MM.1S (cell line): ENCODE measurements around the gene MGAT4D.
"Not testable (repeated sequence)": the region's sequence is repeated elsewhere in the genome, so short reads cannot be mapped to it uniquely, and the experiment has no call there.

ENCODE experiments used
- DNase-seq: peaks from one replicate; pipeline ENCODE4 v3.0.0-alpha.2; 2015
- H2AFZ ChIP-seq: fragments of 300-600 bp; sonication (generic); 2 replicates; pipeline ENCODE4 v1.6.0; 2016; ENCODE audit warnings: antibody characterized with exemption, low read length
- H3F3A ChIP-seq: fragments of 300-600 bp; sonication (generic); 2 replicates; pipeline ENCODE4 v1.6.1; 2016; ENCODE audit warnings: mild to moderate bottlenecking, antibody characterized with exemption, low read length, moderate library complexity, mixed read lengths; ENCODE audit not compliant: insufficient read depth
- H3K27ac ChIP-seq: fragments of 300-600 bp; sonication (generic); 2 replicates; pipeline ENCODE4 v1.5.1; 2016; ENCODE audit warnings: mild to moderate bottlenecking, low read length
- H3K27me3 ChIP-seq: fragments of 300-600 bp; sonication (generic); replicated peaks from 2 replicates; pipeline ENCODE4 v1.6.0; 2016; ENCODE audit warnings: low read length; ENCODE audit not compliant: insufficient read depth
- H3K36me3 ChIP-seq: fragments of 300-600 bp; sonication (generic); replicated peaks from 2 replicates; pipeline ENCODE4 v1.6.1; 2016; ENCODE audit warnings: mild to moderate bottlenecking, low read length, mixed read lengths; ENCODE audit not compliant: insufficient read depth
- H3K4me1 ChIP-seq: fragments of 300-600 bp; sonication (generic); 2 replicates; pipeline ENCODE4 v1.6.1; 2016; ENCODE audit warnings: low read length, mixed read lengths
- H3K4me2 ChIP-seq: fragments of 300-600 bp; sonication (generic); 2 replicates; pipeline ENCODE4 v1.6.0; 2016; ENCODE audit warnings: low read depth, low read length
- H3K4me3 ChIP-seq: fragments of 300-600 bp; sonication (generic); 2 replicates; pipeline ENCODE4 v1.5.1; 2016; ENCODE audit warnings: low read length, mixed read lengths
- H3K79me2 ChIP-seq: fragments of 300-600 bp; sonication (generic); 2 replicates; pipeline ENCODE4 v1.6.1; 2016; ENCODE audit warnings: mixed run types, low read length, mixed read lengths
- H3K9ac ChIP-seq: fragments of 300-600 bp; sonication (generic); 2 replicates; pipeline ENCODE4 v1.6.1; 2016; ENCODE audit warnings: low read length, mixed read lengths
- H3K9me2 ChIP-seq: fragments of 300-600 bp; sonication (generic); replicated peaks from 2 replicates; pipeline ENCODE4 v1.6.1; 2016; ENCODE audit warnings: mild to moderate bottlenecking, low read length, mixed read lengths; ENCODE audit not compliant: insufficient read depth
- H3K9me3 ChIP-seq: fragments of 300-600 bp; sonication (generic); replicated peaks from 2 replicates; pipeline ENCODE4 v1.6.1; 2016; ENCODE audit warnings: mild to moderate bottlenecking, low read length, mixed read lengths; ENCODE audit not compliant: insufficient read depth
- H4K20me1 ChIP-seq: fragments of 300-600 bp; sonication (generic); 2 replicates; pipeline ENCODE4 v1.6.1; 2016; ENCODE audit warnings: mild to moderate bottlenecking, low read length, moderate library complexity, mixed read lengths; ENCODE audit not compliant: insufficient read depth
- EZH2 ChIP-seq: fragments of 300-600 bp; sonication (generic); optimal IDR thresholded peaks from 2 replicates; pipeline ENCODE3; 2017; ENCODE audit warnings: low read depth, mild to moderate bottlenecking, antibody characterized with exemption, low read length, mixed read lengths
- EZH2phosphoT487 ChIP-seq: fragments of 300-600 bp; sonication (generic); IDR thresholded peaks from 2 replicates; pipeline ENCODE4 v1.6.1; 2018; ENCODE audit warnings: antibody characterized with exemption, low read length
- TF ChIP-seq, protein P1 (sequence below): fragments of 300-600 bp; sonication (generic); IDR thresholded peaks from 2 replicates; pipeline ENCODE4 v1.5.1; 2016; ENCODE audit warnings: antibody characterized with exemption, low read length, mixed read lengths

MGAT4D gene

DNA sequence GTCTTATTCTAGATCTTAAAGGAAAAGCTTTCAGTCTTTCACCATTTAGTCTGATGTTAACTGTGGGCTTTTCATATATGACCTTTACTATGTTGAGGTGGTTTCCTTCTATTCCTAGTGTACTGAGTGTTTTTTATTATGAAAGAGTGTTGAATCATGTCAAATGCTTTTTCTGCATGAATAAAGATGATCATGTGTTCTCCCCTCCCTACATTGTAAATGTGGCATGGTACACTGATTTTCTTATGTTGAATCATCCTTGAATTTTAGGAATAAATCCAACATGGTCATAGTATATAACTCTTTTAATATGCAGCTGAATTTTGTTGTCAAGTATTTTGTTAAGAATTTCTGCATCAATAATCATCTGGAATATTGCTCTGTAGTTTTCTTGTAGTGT is 75.0 kb downstream of the MGAT4D start:
- no peak overlapping the region for H3K9ac ChIP-seq
- H3F3A ChIP-seq = peaks cover 16% of the 10 kb centered on the region
- no peaks in the 10 kb centered on the region for H3K36me3 ChIP-seq
- H3K27ac ChIP-seq = no peak overlapping the region
- no peaks in the 10 kb centered on the region for H3K4me1 ChIP-seq
- no peak overlapping the region for H3K4me2 ChIP-seq
- no peaks in the 10 kb centered on the region for H3K9me3 ChIP-seq
- H3K4me3 ChIP-seq = no peak overlapping the region
- no peaks in the 10 kb centered on the region for H3K79me2 ChIP-seq
- H2AFZ ChIP-seq = no peak overlapping the region
- no peaks in the 10 kb centered on the region for H3K27me3 ChIP-seq
- no peak for DNase-seq
- H4K20me1 ChIP-seq = no peaks in the 10 kb centered on the region
- TF ChIP-seq, protein P1, sequence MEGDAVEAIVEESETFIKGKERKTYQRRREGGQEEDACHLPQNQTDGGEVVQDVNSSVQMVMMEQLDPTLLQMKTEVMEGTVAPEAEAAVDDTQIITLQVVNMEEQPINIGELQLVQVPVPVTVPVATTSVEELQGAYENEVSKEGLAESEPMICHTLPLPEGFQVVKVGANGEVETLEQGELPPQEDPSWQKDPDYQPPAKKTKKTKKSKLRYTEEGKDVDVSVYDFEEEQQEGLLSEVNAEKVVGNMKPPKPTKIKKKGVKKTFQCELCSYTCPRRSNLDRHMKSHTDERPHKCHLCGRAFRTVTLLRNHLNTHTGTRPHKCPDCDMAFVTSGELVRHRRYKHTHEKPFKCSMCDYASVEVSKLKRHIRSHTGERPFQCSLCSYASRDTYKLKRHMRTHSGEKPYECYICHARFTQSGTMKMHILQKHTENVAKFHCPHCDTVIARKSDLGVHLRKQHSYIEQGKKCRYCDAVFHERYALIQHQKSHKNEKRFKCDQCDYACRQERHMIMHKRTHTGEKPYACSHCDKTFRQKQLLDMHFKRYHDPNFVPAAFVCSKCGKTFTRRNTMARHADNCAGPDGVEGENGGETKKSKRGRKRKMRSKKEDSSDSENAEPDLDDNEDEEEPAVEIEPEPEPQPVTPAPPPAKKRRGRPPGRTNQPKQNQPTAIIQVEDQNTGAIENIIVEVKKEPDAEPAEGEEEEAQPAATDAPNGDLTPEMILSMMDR = no peak
- no peak for TF ChIP-seq EZH2
- TF ChIP-seq EZH2phosphoT487 = no peak
- H3K9me2 ChIP-seq = no peaks in the 10 kb centered on the region

DNA sequence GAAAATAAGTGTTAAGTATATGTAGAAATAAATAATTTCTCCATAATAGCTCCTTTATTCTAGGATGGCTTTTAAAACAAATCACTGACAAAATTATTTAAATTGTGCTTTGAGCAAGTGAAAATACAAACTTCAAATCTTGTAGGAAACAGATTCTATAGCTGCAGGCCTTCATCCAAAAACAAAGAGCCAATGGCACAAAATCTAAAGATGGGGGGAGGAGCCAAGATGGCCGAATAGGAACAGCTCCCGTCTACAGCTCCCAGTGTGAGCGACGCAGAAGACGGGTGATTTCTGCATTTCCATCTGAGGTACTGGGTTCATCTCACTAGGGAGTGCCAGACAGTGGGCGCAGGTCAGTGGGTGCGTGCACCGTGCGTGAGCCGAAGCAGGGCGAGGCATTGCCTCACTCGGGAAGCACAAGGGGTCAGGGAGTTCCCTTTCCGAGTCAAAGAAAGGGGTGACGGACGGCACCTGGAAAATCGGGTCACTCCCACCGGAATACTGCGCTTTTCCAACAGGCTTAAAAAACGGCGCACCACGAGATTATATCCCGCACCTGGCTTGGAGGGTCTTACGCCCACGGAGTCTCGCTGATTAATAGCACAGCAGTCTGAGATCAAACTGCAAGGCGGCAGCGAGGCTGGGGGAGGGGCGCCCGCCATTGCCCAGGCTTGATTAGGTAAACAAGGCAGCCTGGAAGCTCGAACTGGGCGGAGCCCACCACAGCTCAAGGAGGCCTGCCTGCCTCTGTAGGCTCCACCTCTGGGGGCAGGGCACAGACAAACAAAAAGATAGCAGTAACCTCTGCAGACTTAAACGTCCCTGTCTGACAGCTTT is 84.7 kb downstream of the MGAT4D start:
- DNase-seq, H3K36me3 ChIP-seq, H3F3A ChIP-seq, H3K4me2 ChIP-seq, H3K27ac ChIP-seq, H4K20me1 ChIP-seq, H3K9ac ChIP-seq, H3K9me3 ChIP-seq, H3K4me1 ChIP-seq, H3K4me3 ChIP-seq, H3K9me2 ChIP-seq, H3K79me2 ChIP-seq, H3K27me3 ChIP-seq, H2AFZ ChIP-seq: not testable (repeated sequence)

DNA sequence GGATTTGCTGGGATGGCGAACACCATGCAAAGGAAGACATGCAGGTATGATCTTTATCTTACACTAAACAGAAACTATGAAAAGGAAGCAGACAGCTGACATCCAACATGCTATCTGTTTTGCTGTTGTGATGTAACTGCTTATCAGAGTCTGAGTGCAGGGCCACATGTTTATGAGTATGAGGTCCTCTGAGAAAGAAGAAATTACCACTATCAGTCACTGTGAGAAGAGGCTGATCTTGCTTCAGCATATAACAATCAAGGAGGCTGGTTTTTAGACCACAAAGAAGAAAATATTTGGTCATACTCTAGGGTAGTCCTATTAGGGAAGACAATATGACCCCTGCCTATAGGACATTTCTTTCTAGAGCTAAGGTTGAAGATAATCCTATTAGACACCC is 89.1 kb downstream of the MGAT4D start:
- Histone ChIP-seq H3K36me3 (no peaks in the 10 kb centered on the region), H3F3A (no peaks in the 10 kb centered on the region), H3K9me2 (no peaks in the 10 kb centered on the region), H3K9me3 (no peaks in the 10 kb centered on the region), H3K4me1 (no peaks in the 10 kb centered on the region), H3K9ac (no peak overlapping the region), H3K4me2 (no peak overlapping the region), H2AFZ (no peak overlapping the region), H3K4me3 (no peak overlapping the region), H3K27ac (no peak overlapping the region), H4K20me1 (no peaks in the 10 kb centered on the region), H3K27me3 (no peaks in the 10 kb centered on the region), H3K79me2 (no peaks in the 10 kb centered on the region)
- DNase-seq = no peak
- TF ChIP-seq EZH2 (no peak), EZH2phosphoT487 (no peak)
- TF ChIP-seq, protein P1 = no peak

DNA sequence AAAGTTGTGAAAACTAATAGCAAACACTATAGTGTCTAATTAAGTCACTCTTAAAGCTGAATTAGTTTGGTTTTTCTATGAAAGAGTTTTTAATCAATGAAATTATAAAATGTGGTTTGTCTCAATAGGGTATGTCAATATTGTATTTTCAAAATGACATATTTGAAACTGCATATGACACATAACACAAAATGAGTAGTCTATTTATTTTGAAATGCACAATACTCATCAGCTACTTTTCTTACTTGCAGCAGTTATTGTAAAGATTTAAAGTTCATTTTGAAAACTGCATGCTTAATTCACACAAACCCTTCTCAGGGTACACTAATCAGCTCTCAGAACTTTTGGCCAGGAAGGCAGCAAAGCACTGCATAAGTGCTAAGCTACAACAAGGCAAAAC is 91.8 kb downstream of the MGAT4D start:
- Histone ChIP-seq H3K4me3 (no peak overlapping the region), H3K36me3 (no peaks in the 10 kb centered on the region), H3K4me1 (no peaks in the 10 kb centered on the region), H3K79me2 (no peaks in the 10 kb centered on the region), H2AFZ (no peak overlapping the region), H3F3A (no peaks in the 10 kb centered on the region), H3K4me2 (no peak overlapping the region), H3K27ac (no peak overlapping the region), H3K9me2 (no peaks in the 10 kb centered on the region), H3K9ac (no peak overlapping the region), H4K20me1 (no peaks in the 10 kb centered on the region), H3K9me3 (no peaks in the 10 kb centered on the region), H3K27me3 (no peaks in the 10 kb centered on the region)
- TF ChIP-seq EZH2phosphoT487 = no peak
- no peak for TF ChIP-seq EZH2
- TF ChIP-seq, protein P1 = no peak
- DNase-seq = no peak
